Measurements from ENCODE around the gene UBE2S.

- TF ChIP-seq CTCF (IDR thresholded peaks at IDR 0.05) = no peak
- TF ChIP-seq POLR2A (IDR thresholded peaks at IDR 0.05) = no peak
Measured at GRCh38 chr19:55384131-55384919, 23.3 kb downstream of the UBE2S start, which contains the start of gene TMEM238.

Data from heart left ventricle (tissue), 13 donors.